DOHH2 (cell line): ENCODE data around the gene AMZ1.
"Not testable (repeated sequence)": the region's sequence is repeated elsewhere in the genome, so short reads cannot be mapped to it uniquely, and the experiment has no call there.

Experiments
- H3F3A ChIP-seq: fragments of 200-600 bp; sonication (generic), shearing (Covaris generic); 2 replicates; pipeline ENCODE4 v1.6.0; 2016; ENCODE audit warnings: antibody characterized with exemption, mild to moderate bottlenecking; ENCODE audit not compliant: control insufficient read depth, insufficient read depth
- H3K27ac ChIP-seq: fragments of 200-600 bp; sonication (generic); 2 replicates; pipeline ENCODE4 v1.5.1; 2014; ENCODE audit warnings: low read depth, mild to moderate bottlenecking, low read length, moderate library complexity
- H3K27me3 ChIP-seq: fragments of 200-600 bp; sonication (generic); 2 replicates; pipeline ENCODE4 v1.6.1; 2014; ENCODE audit warnings: mild to moderate bottlenecking, low read length, mixed read lengths; ENCODE audit not compliant: control insufficient read depth
- H3K36me3 ChIP-seq: fragments of 200-600 bp; sonication (generic); 2 replicates; pipeline ENCODE4 v1.6.1; 2014; ENCODE audit warnings: mild to moderate bottlenecking, low read length, moderate library complexity, mixed read lengths; ENCODE audit not compliant: control insufficient read depth
- H3K4me1 ChIP-seq: fragments of 200-600 bp; sonication (generic); 2 replicates; pipeline ENCODE4 v1.6.1; 2014; ENCODE audit warnings: mild to moderate bottlenecking, low read length, mixed read lengths; ENCODE audit not compliant: control insufficient read depth
- H3K4me2 ChIP-seq: fragments of 200-600 bp; sonication (generic); 2 replicates; pipeline ENCODE4 v1.6.0; 2014; ENCODE audit warnings: mild to moderate bottlenecking, low read length, moderate library complexity
- H3K4me3 ChIP-seq: fragments of 200-600 bp; sonication (generic); 2 replicates; pipeline ENCODE4 v1.5.1; 2014; ENCODE audit warnings: mild to moderate bottlenecking, low read length, mixed read lengths
- H3K79me2 ChIP-seq: fragments of 200-600 bp; sonication (generic); 2 replicates; pipeline ENCODE4 v1.6.1; 2014; ENCODE audit warnings: mild to moderate bottlenecking, low read length, mixed read lengths; ENCODE audit not compliant: control insufficient read depth
- H3K9me2 ChIP-seq: fragments of 200-600 bp; sonication (generic); replicated peaks from 2 replicates; pipeline ENCODE4 v1.6.1; 2014; ENCODE audit warnings: mild to moderate bottlenecking, low read length, mixed read lengths; ENCODE audit not compliant: control insufficient read depth
- H3K9me3 ChIP-seq: fragments of 200-600 bp; sonication (generic); 2 replicates; pipeline ENCODE4 v1.6.1; 2014; ENCODE audit warnings: antibody characterized with exemption, low read length, mixed read lengths; ENCODE audit not compliant: control insufficient read depth, insufficient read depth
- H4K20me1 ChIP-seq: fragments of 200-600 bp; sonication (generic); 2 replicates; pipeline ENCODE4 v1.6.0; 2014; ENCODE audit warnings: low read depth, mild to moderate bottlenecking, antibody characterized with exemption, low read length, moderate library complexity; ENCODE audit not compliant: control insufficient read depth, insufficient read depth
- CTCF ChIP-seq: fragments of 200-600 bp; sonication (generic); IDR thresholded peaks from one replicate; pipeline ENCODE4 v1.5.1; 2014; ENCODE audit warnings: antibody characterized with exemption, mild to moderate bottlenecking, low read depth, low read length; ENCODE audit not compliant: poor library complexity, severe bottlenecking
- EZH2phosphoT487 ChIP-seq: fragments of 200-600 bp; sonication (generic); IDR thresholded peaks from 2 replicates; pipeline ENCODE4 v1.6.1; 2017; ENCODE audit warnings: borderline replicate concordance, mild to moderate bottlenecking, antibody characterized with exemption, low read length, moderate library complexity, mixed read lengths

The AMZ1 gene

GRCh38 chr7:2736411-2736914 lies 48.5 kb downstream of the AMZ1 start:
- Histone ChIP-seq H4K20me1 (peaks cover 3% of the 10 kb centered on the region; the same call in 1 of the 2 replicates), H3K9me2 (no peaks in the 10 kb centered on the region), H3F3A (peaks cover 4% of the 10 kb centered on the region; the same call in 1 of the 2 replicates), H3K9me3 (no peaks in the 10 kb centered on the region), H3K36me3 (no peaks in the 10 kb centered on the region), H3K79me2 (0 out of 2 replicates have a peak, but pooled peaks cover 3% of the 10 kb centered on the region), H3K4me1 (peaks cover 40% of the 10 kb centered on the region), H3K27ac (0 out of 2 replicates have a peak overlapping the region, but pooled peaks have one; percentile 16), H3K4me3 (no peak overlapping the region), H3K27me3 (no peaks in the 10 kb centered on the region), H3K4me2 (peak overlapping the region; percentile 58)
- TF ChIP-seq EZH2phosphoT487 (no peak), CTCF (no peak)

- H3F3A ChIP-seq, H3K9me2 ChIP-seq, H3K4me3 ChIP-seq, H3K79me2 ChIP-seq, H3K9me3 ChIP-seq, H3K36me3 ChIP-seq, H3K27me3 ChIP-seq, H4K20me1 ChIP-seq: not testable (repeated sequence)
- Histone ChIP-seq H3K4me2 (peak overlapping the region; percentile 58), H3K4me1 (peaks cover 41% of the 10 kb centered on the region), H3K27ac (0 out of 2 replicates have a peak overlapping the region, but pooled peaks have one; percentile 16)
These were observed 49.2 kb downstream of the AMZ1 start for GRCh38 chr7:2737005-2737743.

- Histone ChIP-seq H3F3A (peaks cover 4% of the 10 kb centered on the region; the same call in 1 of the 2 replicates), H3K36me3 (no peaks in the 10 kb centered on the region), H3K79me2 (0 out of 2 replicates have a peak, but pooled peaks cover 3% of the 10 kb centered on the region)
These were observed 50.0 kb downstream of the AMZ1 start for GRCh38 chr7:2737771-2738540.

More at GRCh38 chr7:2737771-2738540, 50.0 kb downstream of the AMZ1 start:
- no peak overlapping the region for H3K4me3 ChIP-seq
- H3K9me2 ChIP-seq, result no peaks in the 10 kb centered on the region
- no peak overlapping the region for H3K27ac ChIP-seq
- no peak overlapping the region for H3K4me2 ChIP-seq
- TF ChIP-seq EZH2phosphoT487 (no peak), CTCF (no peak)
- H3K9me3 ChIP-seq, result no peaks in the 10 kb centered on the region
- peaks cover 41% of the 10 kb centered on the region for H3K4me1 ChIP-seq
- no peaks in the 10 kb centered on the region for H3K27me3 ChIP-seq
- peaks cover 3% of the 10 kb centered on the region; the same call in 1 of the 2 replicates for H4K20me1 ChIP-seq
